Left colon (tissue), 2 donors: ENCODE measurements around the gene NR4A1. TPM values are rescaled to one million over a fixed set of nuclear protein-coding genes. Genes with fewer than 3 reads are reported as not detected.
A peak's percentile ranks its signal among the peaks of the same experiment; 100 is the strongest.

Experiments
- ATAC-seq: fragments of 200-7000 bp; cut with Tn5 transposase; one replicate; pipeline ENCODE4 v1.9.1; 2020; ENCODE audit warnings: mild to moderate bottlenecking, moderate library complexity
- DNase-seq, 2 donors: peaks; one replicate each; pipeline ENCODE4 v3.0.0-alpha.2; 2020
- intact Hi-C, 2 donors: fragments of 100-400 bp; cut with DNase I in 1 of 2; cut with micrococcal nuclease in 1 of 2; formaldehyde crosslinking; loops; one replicate each; pipeline versions ENCODE4 v1.11.2 to v1.14.0; 2022; cut with DNase I, micrococcal nuclease
- total RNA-seq, 2 donors: library from RNA; stranded (reverse); fragmentation: NEBNext Ultra II Directional; extraction: Animal tissue kit (Norgen Biotek cat#: 25700); gene quantifications; one replicate each; pipeline ENCODE4 v1.2.1, GENCODE V29; 2021
- donor health status: DM: no; HTN: no; CAD: no.
- donor health status: DM: yes; HTN: yes; CAD: no.

The NR4A1 gene
- total RNA-seq, 2 donors from 2014 or later = 37.7 to 182 TPM

- intact Hi-C loops = no loop called here
- ATAC-seq = no peak
These were observed 15.3 kb downstream of the NR4A1 start for GRCh38 chr12:52066346-52067080.

GRCh38 chr12:52067081-52067374 is 15.8 kb downstream of the NR4A1 start:
- ATAC-seq (no peak), DNase-seq (no peak)
- intact Hi-C loops = no loop called here

More at GRCh38 chr12:52066346-52067080, 15.3 kb downstream of the NR4A1 start:
- no peak for DNase-seq

- ATAC-seq (peak; percentile 96), DNase-seq (peak; percentile 88 to 93)
- intact Hi-C loops = no loop called here
These were observed 18.3 kb downstream of the NR4A1 start, which contains the start of gene ATG101 for GRCh38 chr12:52069327-52070184. ATG101 (plus strand) TSS chr12:52069978; CDS start chr12:52073651, 3,673 bp downstream.

- intact Hi-C loops = no loop called here
- DNase-seq (no peak), ATAC-seq (peak; percentile 61)
These were observed 19.1 kb downstream of the NR4A1 start for GRCh38 chr12:52070185-52070925.

GRCh38 chr12:52073531-52074381 is 22.5 kb downstream of the NR4A1 start:
- DNase-seq = no peak
- intact Hi-C loops = no loop called here
- ATAC-seq = no peak

GRCh38 chr12:52074971-52075724 is 23.9 kb downstream of the NR4A1 start:
- ATAC-seq = no peak

GRCh38 chr12:52076811-52077210 is 25.6 kb downstream of the NR4A1 start:
- intact Hi-C loops = no loop called here
- DNase-seq (no peak), ATAC-seq (no peak)

More at GRCh38 chr12:52074971-52075724, 23.9 kb downstream of the NR4A1 start:
- intact Hi-C loops = no loop called here
- no peak for DNase-seq

GRCh38 chr12:52078276-52078675 is 27.0 kb downstream of the NR4A1 start:
- DNase-seq = no peak
- ATAC-seq = no peak
- intact Hi-C loops = no loop called here

GRCh38 chr12:52079576-52080402 is 28.5 kb downstream of the NR4A1 start, which contains the start of gene SMIM41:
SMIM41 (plus strand) TSS chr12:52079704; CDS start chr12:52079780, 76 bp downstream.
- intact Hi-C loops = loop anchor here (5.0 to 10.0 kb wide), 2 partner anchors 55 to 57 kb away; no protein-coding TSS in a partner anchor
- no peak for ATAC-seq

GRCh38 chr12:52080403-52081251 is 29.4 kb downstream of the NR4A1 start:
- intact Hi-C loops = loop anchor here (5.0 to 10.0 kb wide), 2 partner anchors 56 to 58 kb away; no protein-coding TSS in a partner anchor
- ATAC-seq = peak; percentile 6
- no peak for DNase-seq

More at GRCh38 chr12:52079576-52080402, 28.5 kb downstream of the NR4A1 start, which contains the start of gene SMIM41:
- DNase-seq = no peak

GRCh38 chr12:52081263-52081733 is 30.1 kb downstream of the NR4A1 start:
- no peak for DNase-seq
- intact Hi-C loops = loop anchor here (5.0 to 10.0 kb wide), 2 partner anchors 56 to 59 kb away; no protein-coding TSS in a partner anchor
- ATAC-seq = peak; percentile 34

GRCh38 chr12:52082026-52082668 is 30.9 kb downstream of the NR4A1 start:
- intact Hi-C loops = loop anchor here (5.0 to 10.0 kb wide), 2 partner anchors 57 to 60 kb away; no protein-coding TSS in a partner anchor

GRCh38 chr12:52082669-52082987 is 31.4 kb downstream of the NR4A1 start:
- DNase-seq (no peak), ATAC-seq (no peak)
- intact Hi-C loops = loop anchor here (5.0 to 10.0 kb wide), 2 partner anchors 58 to 60 kb away; no protein-coding TSS in a partner anchor

More at GRCh38 chr12:52082026-52082668, 30.9 kb downstream of the NR4A1 start:
- peak in 1 of 2 donors; percentile 29 for DNase-seq
- ATAC-seq = no peak

GRCh38 chr12:52082988-52083637 is 31.9 kb downstream of the NR4A1 start:
- intact Hi-C loops = loop anchor here (5.0 to 10.0 kb wide), 2 partner anchors 58 to 61 kb away; no protein-coding TSS in a partner anchor
- peak in 1 of 2 donors; percentile 54 for DNase-seq

More at GRCh38 chr12:52082988-52083637, 31.9 kb downstream of the NR4A1 start:
- peak; percentile 44 for ATAC-seq
